Mesenchymal stem cell (in vitro differentiated cells and primary cell): Measurements from ENCODE around the gene LIPF.
A peak's percentile ranks its signal among the peaks of the same experiment; 100 is the strongest.
"Not testable (repeated sequence)": the region's sequence is repeated elsewhere in the genome, so short reads cannot be mapped to it uniquely, and the experiment has no call there.

ENCODE experiments used
- DNase-seq: peaks from one replicate; pipeline ENCODE4 v3.0.0-alpha.2; 2013
- H2AFZ ChIP-seq: one replicate; pipeline ENCODE4 v1.6.1; 2013; ENCODE audit warnings: low read depth, mild to moderate bottlenecking, control low read depth, inconsistent platforms, low read length, moderate library complexity
- H2AK5ac ChIP-seq: 2 replicates; pipeline ENCODE4 v1.6.1; 2013; ENCODE audit warnings: low read length, moderate library complexity, mild to moderate bottlenecking, inconsistent platforms; ENCODE audit not compliant: severe bottlenecking
- H2BK120ac ChIP-seq: one replicate; pipeline ENCODE4 v1.6.1; 2013; ENCODE audit warnings: low read depth, mild to moderate bottlenecking, inconsistent platforms, low read length, moderate library complexity
- H2BK12ac ChIP-seq, 2 experiments: one replicate each; pipeline ENCODE4 v1.6.1; 2013; ENCODE audit warnings: inconsistent platforms in 2 of 2, low read length in 2 of 2, mild to moderate bottlenecking in 2 of 2, moderate library complexity in 2 of 2, control low read depth in 1 of 2
- H2BK15ac ChIP-seq: one replicate; pipeline ENCODE4 v1.6.1; 2013; ENCODE audit warnings: mild to moderate bottlenecking, low read depth, inconsistent platforms; ENCODE audit not compliant: poor library complexity, severe bottlenecking
- H2BK5ac ChIP-seq: 2 replicates; pipeline ENCODE4 v1.6.1; 2013; ENCODE audit warnings: low read depth, mild to moderate bottlenecking, low read length, control low read depth, inconsistent platforms; ENCODE audit not compliant: poor library complexity, severe bottlenecking
- H3K14ac ChIP-seq, 2 experiments: one replicate each; pipeline ENCODE4 v1.6.1; 2013; ENCODE audit warnings: inconsistent platforms in 2 of 2, low read length in 2 of 2, control low read depth in 1 of 2, mild to moderate bottlenecking in 1 of 2, moderate library complexity in 1 of 2
- H3K18ac ChIP-seq, 2 experiments: one replicate each; pipeline ENCODE4 v1.6.1; 2013; ENCODE audit warnings: inconsistent platforms in 2 of 2, low read length in 2 of 2, control low read depth in 1 of 2, low read depth in 1 of 2, mild to moderate bottlenecking in 1 of 2
- H3K23ac ChIP-seq, 2 experiments: one replicate each; pipeline ENCODE4 v1.6.1; 2013; ENCODE audit warnings: inconsistent platforms in 2 of 2, low read length in 2 of 2, mild to moderate bottlenecking in 2 of 2, moderate library complexity in 2 of 2, control low read depth in 1 of 2
- H3K27ac ChIP-seq: 2 replicates; pipeline ENCODE4 v1.5.1; 2013; ENCODE audit warnings: mild to moderate bottlenecking, moderate library complexity, low read length, control low read depth, inconsistent platforms; ENCODE audit not compliant: poor library complexity, severe bottlenecking
- H3K27me3 ChIP-seq, 2 experiments: 2 replicates each; pipeline versions ENCODE4 v1.6.1 to v1.7.0; 2013; ENCODE audit warnings: low read length in 2 of 2, mild to moderate bottlenecking in 2 of 2, moderate library complexity in 2 of 2, control low read depth in 1 of 2, inconsistent platforms in 1 of 2; ENCODE audit not compliant: control insufficient read depth in 1 of 2, insufficient read depth in 1 of 2
- H3K36me3 ChIP-seq, 2 experiments: 2 replicates each; pipeline versions ENCODE4 v1.6.1 to v1.7.0; 2013; ENCODE audit warnings: low read length in 2 of 2, control low read depth in 1 of 2, inconsistent platforms in 1 of 2, low read depth in 1 of 2, mild to moderate bottlenecking in 1 of 2; ENCODE audit not compliant: insufficient read depth in 2 of 2, control insufficient read depth in 1 of 2
- H3K4ac ChIP-seq, 2 experiments: one replicate each; pipeline ENCODE4 v1.6.1; 2013; ENCODE audit warnings: inconsistent platforms in 2 of 2, low read length in 2 of 2, mild to moderate bottlenecking in 2 of 2, moderate library complexity in 2 of 2, control low read depth in 1 of 2, low read depth in 1 of 2
- H3K4me1 ChIP-seq: 2 replicates; pipeline ENCODE4 v1.6.1; 2013; ENCODE audit warnings: low read depth, low read length, control low read depth; ENCODE audit not compliant: control insufficient read depth, insufficient read depth
- H3K4me2 ChIP-seq: 2 replicates; pipeline ENCODE4 v1.6.1; 2013; ENCODE audit warnings: low read length, mild to moderate bottlenecking, inconsistent platforms; ENCODE audit not compliant: poor library complexity, severe bottlenecking
- H3K4me3 ChIP-seq, 2 experiments: 2 replicates each; pipeline versions ENCODE4 v1.5.1 to v1.7.0; 2013; ENCODE audit warnings: low read length in 2 of 2, mild to moderate bottlenecking in 2 of 2, control low read depth in 1 of 2, low read depth in 1 of 2; ENCODE audit not compliant: insufficient read depth in 1 of 2
- H3K79me1 ChIP-seq: replicated peaks from 2 replicates; pipeline ENCODE4 v1.6.1; 2013; ENCODE audit warnings: mild to moderate bottlenecking, control low read depth, low read length, inconsistent platforms; ENCODE audit not compliant: poor library complexity, severe bottlenecking
- H3K9ac ChIP-seq: 2 replicates; pipeline ENCODE4 v1.7.0; 2013; ENCODE audit warnings: mild to moderate bottlenecking, low read length, moderate library complexity
- H3K9me3 ChIP-seq: 2 replicates; pipeline ENCODE4 v1.7.0; 2013; ENCODE audit warnings: mild to moderate bottlenecking, low read length; ENCODE audit not compliant: control insufficient read depth
- H4K8ac ChIP-seq: one replicate; pipeline ENCODE4 v1.6.1; 2013; ENCODE audit warnings: inconsistent platforms, mild to moderate bottlenecking, low read length, moderate library complexity
- H4K91ac ChIP-seq: one replicate; pipeline ENCODE4 v1.6.1; 2013; ENCODE audit warnings: mild to moderate bottlenecking, low read length, inconsistent platforms
- WGBS: methylation state at CpG from one replicate; pipeline ENCODE4 v1.1.7; 2013; ENCODE audit warnings: mixed read lengths; 5-methylcytosine and 5-hydroxymethylcytosine counted together

The LIPF gene

DNA sequence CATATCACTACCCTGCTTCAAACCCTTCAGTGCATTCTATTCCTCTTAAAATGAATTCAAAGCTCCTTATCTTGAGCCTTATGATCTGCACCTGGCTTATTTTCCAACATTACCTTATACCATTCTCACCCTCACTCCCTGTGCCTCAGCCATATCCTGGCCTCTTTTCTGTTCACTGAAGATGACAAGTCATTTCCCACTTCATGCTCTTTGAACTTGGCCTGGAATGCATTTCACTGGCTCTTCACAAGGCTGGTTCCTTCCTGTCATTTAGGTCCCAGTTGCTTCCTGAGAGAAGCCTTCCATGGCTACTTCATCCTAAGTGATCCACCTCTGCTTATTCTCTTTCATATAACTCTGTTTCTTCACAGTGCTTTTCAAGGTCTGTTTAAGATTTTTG, 3.2 kb upstream of the LIPF start:
- Histone ChIP-seq H3K4me2 (no peak overlapping the region), H3K9me3 (no peaks in the 10 kb centered on the region), H3K18ac (no peak overlapping the region), H2AFZ (no peak overlapping the region), H4K8ac (no peak overlapping the region), H3K23ac (no peak overlapping the region), H3K9ac (peak overlapping the region; percentile 22), H2BK15ac (no peak overlapping the region), H3K4me3 (no peak overlapping the region), H2BK120ac (no peak overlapping the region), H2AK5ac (no peak overlapping the region), H3K14ac (no peak overlapping the region), H3K79me1 (no peaks in the 10 kb centered on the region), H4K91ac (no peak overlapping the region), H3K4me1 (peaks cover 2% of the 10 kb centered on the region), H2BK5ac (no peak overlapping the region), H2BK12ac (no peak overlapping the region), H3K27me3 (no peaks in the 10 kb centered on the region), H3K36me3 (no peaks in the 10 kb centered on the region), H3K4ac (no peak overlapping the region), H3K27ac (no peak overlapping the region)
- no peak for DNase-seq

DNA sequence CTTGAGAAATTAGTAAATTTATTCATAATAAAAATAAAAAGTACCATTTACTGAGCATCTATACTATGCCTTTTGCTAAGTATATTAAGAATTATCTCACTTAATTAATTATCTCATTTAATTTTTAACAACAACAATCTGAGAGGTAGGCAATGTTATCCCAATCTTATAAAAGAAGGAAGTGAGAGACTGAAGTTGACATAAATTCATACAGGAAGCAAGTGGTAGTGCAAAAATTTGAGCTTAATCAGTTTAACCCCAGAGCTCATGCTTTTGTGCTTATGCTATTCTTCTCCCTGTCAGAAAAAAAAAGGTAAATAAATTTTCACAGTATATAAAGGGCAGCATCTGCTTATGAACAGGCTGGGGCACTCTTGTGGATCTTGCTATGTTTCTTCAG, 2.7 kb upstream of the LIPF start:
- H3K23ac ChIP-seq, result no peak overlapping the region
- no peak overlapping the region for H2BK12ac ChIP-seq
- H3K9me3 ChIP-seq, result no peaks in the 10 kb centered on the region
- no peak overlapping the region for H2BK120ac ChIP-seq
- H2AFZ ChIP-seq, result no peak overlapping the region
- H4K8ac ChIP-seq, result no peak overlapping the region
- no peak overlapping the region for H3K18ac ChIP-seq
- no peaks in the 10 kb centered on the region for H3K79me1 ChIP-seq
- no peak overlapping the region for H2BK15ac ChIP-seq
- no peak overlapping the region for H3K4ac ChIP-seq
- H3K4me1 ChIP-seq, result peaks cover 2% of the 10 kb centered on the region
- no peaks in the 10 kb centered on the region for H3K27me3 ChIP-seq
- H3K4me2 ChIP-seq, result no peak overlapping the region
- H2AK5ac ChIP-seq, result no peak overlapping the region
- no peak overlapping the region for H4K91ac ChIP-seq
- DNase-seq, result no peak
- no peaks in the 10 kb centered on the region for H3K36me3 ChIP-seq
- H3K14ac ChIP-seq, result no peak overlapping the region
- H2BK5ac ChIP-seq, result no peak overlapping the region
- no peak overlapping the region for H3K9ac ChIP-seq
- no peak overlapping the region for H3K27ac ChIP-seq
- H3K4me3 ChIP-seq, result no peak overlapping the region

DNA sequence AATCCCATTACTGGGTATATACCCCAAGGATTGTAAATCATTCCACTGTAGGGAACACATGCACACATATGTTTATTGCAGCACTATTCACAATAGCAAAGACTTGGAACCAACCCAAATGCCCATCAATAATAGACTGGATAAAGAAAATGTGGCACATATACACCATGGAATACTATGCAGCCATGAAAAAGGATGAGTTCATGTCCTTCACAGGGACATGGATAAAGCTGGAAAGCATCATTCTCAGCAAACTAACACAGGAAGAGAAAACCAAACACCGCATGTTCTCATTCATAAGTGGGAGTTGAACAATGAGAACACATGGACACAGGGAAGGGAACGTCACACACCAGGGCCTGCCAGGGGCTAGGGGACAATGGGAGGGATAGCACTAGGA, 1.1 kb upstream of the LIPF start:
- H2AK5ac ChIP-seq, H3K4me2 ChIP-seq, H2BK120ac ChIP-seq, H3K9me3 ChIP-seq, H3K27me3 ChIP-seq, H3K14ac ChIP-seq, H2BK12ac ChIP-seq, H3K4me3 ChIP-seq, H3K23ac ChIP-seq, H3K18ac ChIP-seq, H2AFZ ChIP-seq, H3K9ac ChIP-seq, H2BK5ac ChIP-seq, H3K4me1 ChIP-seq, H4K8ac ChIP-seq, H3K79me1 ChIP-seq, DNase-seq, H4K91ac ChIP-seq, H3K36me3 ChIP-seq, H3K4ac ChIP-seq, H3K27ac ChIP-seq, H2BK15ac ChIP-seq: not testable (repeated sequence)
- 95% methylated on average over 2 of the region's 2 CpGs for WGBS

DNA sequence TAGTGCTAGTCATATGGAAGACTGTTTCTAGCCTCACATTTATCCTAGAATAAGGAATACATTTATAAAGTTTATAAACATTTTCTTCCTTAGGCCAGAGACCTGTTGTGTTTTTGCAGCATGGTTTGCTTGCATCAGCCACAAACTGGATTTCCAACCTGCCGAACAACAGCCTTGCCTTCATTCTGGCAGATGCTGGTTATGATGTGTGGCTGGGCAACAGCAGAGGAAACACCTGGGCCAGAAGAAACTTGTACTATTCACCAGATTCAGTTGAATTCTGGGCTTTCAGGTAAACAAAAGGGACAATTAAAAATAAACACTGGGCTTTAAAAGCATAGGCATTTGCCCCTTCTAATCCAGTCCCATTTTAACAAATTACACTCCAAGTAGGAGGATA, 4.2 kb downstream of the LIPF start:
- no peak overlapping the region for H2AK5ac ChIP-seq
- no peak overlapping the region for H3K4me3 ChIP-seq
- H3K4ac ChIP-seq, result no peak overlapping the region
- no peak overlapping the region for H2BK12ac ChIP-seq
- H3K36me3 ChIP-seq, result no peaks in the 10 kb centered on the region
- H3K9ac ChIP-seq, result no peak overlapping the region
- H3K27me3 ChIP-seq, result no peaks in the 10 kb centered on the region
- H4K91ac ChIP-seq, result no peak overlapping the region
- H2BK120ac ChIP-seq, result no peak overlapping the region
- 93% methylated on average over 1 of the region's 1 CpG for WGBS
- H3K18ac ChIP-seq, result no peak overlapping the region
- no peaks in the 10 kb centered on the region for H3K9me3 ChIP-seq
- no peak overlapping the region for H3K4me2 ChIP-seq
- no peaks in the 10 kb centered on the region for H3K4me1 ChIP-seq
- no peak overlapping the region for H3K14ac ChIP-seq
- no peak overlapping the region for H3K23ac ChIP-seq
- no peak for DNase-seq
- H3K27ac ChIP-seq, result no peak overlapping the region
- no peaks in the 10 kb centered on the region for H3K79me1 ChIP-seq
- no peak overlapping the region for H2BK5ac ChIP-seq
- H2AFZ ChIP-seq, result no peak overlapping the region
- H2BK15ac ChIP-seq, result no peak overlapping the region
- no peak overlapping the region for H4K8ac ChIP-seq
